ENCODE results near the gene C14orf132.

The C14orf132 gene

DNA sequence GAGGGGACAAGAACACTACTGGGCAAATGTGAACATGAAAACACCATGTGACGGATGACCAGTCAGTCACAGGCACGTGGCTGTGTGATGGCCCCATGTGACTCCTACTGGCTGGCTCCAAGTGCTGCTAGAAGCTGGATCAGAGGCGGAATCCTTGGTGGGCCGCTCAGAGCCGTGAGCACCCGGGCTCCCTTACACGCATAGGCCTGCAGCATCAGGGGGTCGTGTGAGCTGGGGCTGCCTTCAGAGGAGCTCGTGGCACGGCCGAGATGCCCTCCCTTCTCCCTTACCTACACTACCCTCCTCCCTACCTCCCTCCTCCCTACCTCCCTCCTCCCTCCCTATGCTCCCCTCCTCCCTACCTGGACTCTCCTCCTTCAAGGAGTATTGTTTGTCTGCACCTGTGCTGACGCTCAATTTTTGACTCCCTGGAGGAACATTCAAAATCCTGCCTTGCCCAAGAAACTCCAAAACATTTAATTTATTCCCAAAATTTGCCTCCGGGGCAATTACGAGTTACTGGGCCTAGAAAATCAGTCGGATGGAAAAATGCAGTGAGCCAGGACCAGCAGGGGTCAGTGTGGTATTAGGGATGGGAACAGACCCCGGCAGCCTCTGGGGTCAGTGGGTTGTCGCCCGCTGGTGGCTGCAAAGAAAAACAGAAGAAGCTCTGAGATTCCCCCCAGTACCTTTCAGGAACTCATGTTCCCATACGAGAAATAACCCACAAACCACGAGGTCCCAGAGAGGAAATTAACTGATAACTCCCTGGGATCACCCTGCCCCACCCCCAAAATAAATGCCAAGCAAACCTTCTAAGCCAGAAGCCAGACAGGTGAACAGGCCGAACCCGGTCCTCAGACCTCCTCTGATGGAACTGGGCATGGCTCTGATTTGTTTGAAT, 61.3 kb downstream of the C14orf132 start:
- peak; percentile 35 for DNase-seq (ENCODE audit: low read depth)

DNA sequence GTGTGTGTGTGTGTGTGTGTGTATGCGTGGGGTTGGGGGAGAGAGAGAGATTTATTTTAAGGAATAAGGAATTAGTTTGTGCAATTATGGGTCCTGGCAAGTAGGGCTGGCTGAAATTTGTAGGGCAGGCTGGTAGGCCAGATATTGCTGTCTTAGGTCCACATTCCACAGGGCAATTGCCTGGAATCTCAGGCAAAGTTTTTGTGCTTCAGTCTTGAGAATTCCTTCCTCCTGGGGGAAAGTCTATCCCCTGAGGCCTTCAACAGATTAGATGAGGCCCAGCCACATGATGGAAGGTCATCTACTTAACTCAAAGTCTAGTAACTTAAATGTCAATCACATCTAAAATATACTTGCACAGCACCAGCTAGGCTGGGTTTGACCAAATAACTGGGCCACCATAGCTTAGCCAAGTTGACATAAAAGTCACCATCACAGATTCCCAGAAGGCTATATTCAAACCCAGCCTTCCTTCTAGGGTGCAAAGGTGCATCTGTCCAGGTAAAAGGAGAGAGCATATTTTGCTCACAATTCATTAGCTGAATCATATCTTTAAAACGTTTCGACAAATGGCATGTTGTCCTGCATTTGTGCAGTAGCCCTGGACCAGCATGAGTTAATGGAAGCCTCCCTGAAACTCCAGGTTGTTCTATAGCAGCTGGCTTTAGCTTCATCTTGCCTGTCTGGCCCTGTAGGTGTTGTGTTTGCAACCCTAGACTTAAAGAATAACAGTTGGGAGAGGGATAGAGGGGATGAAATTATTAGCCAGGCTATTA, 63.1 kb downstream of the C14orf132 start:
- no peak for DNase-seq (ENCODE audit: low read depth)

DNA sequence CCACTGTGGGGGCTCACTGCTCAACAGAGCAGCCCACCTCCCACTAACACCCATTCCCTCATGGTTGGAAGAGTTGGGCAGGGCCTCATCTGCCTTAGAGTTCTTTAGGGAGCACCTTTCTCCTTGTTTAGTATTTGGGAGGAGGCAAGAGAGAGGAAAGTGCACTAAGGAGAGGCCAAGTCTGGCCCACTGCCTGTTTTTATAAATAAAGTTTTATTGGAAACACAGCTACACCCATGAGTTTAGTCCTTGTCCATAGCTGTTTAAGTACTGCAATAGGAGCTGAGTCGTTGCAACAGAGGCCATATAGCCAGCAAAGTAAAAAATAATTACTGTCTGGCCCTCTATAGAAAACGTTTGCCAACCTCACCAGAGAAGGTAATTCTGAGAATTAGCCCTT, 63.9 kb downstream of the C14orf132 start:
- no peak for DNase-seq (ENCODE audit: low read depth)

DNA sequence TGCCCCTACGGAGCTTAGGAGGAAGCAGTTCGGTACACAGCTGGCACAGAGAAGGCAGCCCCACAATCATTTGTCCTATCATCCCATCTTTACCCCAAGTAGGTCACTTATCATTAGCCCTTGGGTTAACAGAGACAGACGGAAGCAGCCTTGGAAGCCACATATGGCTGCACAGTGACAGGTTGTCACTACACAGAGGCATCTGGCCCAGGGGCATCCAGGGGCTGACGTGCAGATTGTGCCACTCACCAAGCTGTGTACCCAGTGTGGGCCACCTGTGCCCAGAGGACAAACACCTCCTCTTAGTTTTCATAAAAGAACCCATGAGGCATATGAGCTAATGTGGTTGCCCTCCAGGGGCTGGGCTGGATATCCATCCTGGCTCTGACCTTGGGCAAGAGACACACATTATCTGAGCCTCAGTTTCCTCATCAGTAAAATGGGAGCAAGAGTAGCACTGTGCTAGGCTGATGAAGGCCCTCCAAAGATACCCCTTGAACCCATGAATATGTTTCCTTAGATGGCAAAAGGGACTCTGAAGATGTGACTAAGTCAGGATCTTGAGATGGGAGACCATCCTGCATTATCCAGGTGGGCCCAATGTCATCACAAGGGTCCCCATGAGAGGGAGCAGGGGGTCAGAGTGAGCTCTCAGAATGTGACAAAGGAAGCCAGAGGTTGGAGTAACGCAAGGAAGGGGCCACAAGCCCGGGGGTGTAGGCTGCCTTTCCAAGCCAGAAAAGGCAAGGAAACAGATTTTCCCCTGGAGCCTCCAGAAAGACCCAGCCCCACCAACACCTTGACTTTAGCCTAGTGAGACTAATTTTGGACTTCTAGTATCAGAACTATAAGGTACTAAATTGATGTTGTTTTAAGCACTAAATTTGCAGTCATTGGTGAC, 64.6 kb downstream of the C14orf132 start:
- no peak for DNase-seq (ENCODE audit: low read depth)

DNA sequence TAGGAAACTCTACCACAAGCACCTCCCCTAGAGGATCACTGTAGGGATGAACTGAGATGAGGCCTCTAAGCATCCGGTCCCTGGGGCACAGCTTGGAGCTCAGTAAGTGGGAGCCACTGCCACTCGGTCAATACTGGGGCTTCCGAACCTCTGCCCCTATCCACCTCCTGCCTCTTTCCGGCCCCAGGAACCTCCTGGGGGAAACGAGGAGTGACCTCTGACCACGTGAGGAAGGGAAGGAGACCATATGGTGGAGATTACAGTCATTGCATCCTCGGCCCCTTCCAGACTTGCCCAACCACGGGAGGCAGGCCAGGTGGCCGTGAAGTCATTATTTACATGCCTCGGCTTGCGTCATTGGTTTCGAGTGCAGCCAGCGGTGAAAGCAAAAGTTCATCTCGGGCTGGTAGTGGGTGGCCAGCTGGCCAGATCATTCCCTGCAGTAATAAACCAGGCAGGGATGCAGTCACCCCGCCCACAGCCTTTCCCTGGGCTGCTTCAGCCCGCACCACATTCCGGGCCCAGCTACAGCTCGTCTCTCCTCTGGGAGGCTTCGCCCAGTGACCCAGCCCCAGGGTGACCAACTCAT, 65.4 kb downstream of the C14orf132 start:
- DNase-seq (ENCODE audit: low read depth), result no peak

- no peak for DNase-seq (ENCODE audit: low read depth)
Measured at GRCh38 chr14:96105089-96105925, 66.1 kb downstream of the C14orf132 start.

DNA sequence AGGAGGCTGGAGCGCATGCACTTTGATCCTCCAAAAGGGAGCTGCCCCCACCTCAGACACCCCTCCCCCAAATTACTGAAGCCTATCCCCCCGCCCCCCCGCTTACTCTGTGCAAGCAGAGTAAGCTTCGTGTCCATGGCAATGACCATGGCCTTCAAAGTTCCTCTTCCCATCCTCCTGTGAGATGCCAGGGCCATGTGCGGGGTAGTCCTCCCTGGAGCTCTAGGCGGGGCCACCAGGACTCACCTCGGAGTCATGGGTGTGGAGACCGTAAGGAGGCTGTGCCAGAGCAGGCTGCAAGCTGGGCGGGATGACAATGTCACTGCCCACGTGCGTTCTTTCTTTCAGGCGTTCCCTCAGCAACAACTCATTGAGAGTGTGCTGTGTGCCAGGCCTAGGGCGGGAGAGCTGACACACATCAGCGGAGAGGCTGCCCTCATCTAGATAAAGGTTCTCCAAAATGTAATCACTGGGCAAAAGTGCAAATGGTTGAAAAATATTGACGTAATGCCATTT, 66.8 kb downstream of the C14orf132 start:
- no peak for DNase-seq (ENCODE audit: low read depth)

GRCh38 chr14:96106891-96107290, 67.7 kb downstream of the C14orf132 start:
- DNase-seq (ENCODE audit: low read depth), result no peak

- no peak for DNase-seq (ENCODE audit: low read depth)
Measured at GRCh38 chr14:96108061-96108795, 69.1 kb downstream of the C14orf132 start.

- no peak for DNase-seq (ENCODE audit: low read depth)
Measured at GRCh38 chr14:96108911-96109310, 69.7 kb downstream of the C14orf132 start.

- no peak for DNase-seq (ENCODE audit: low read depth)
Measured at GRCh38 chr14:96109596-96110355, 70.6 kb downstream of the C14orf132 start.

- DNase-seq (ENCODE audit: low read depth), result no peak
Measured at GRCh38 chr14:96112032-96112431, 72.9 kb downstream of the C14orf132 start.

GRCh38 chr14:96114002-96114401, 74.8 kb downstream of the C14orf132 start:
- DNase-seq (ENCODE audit: low read depth), result no peak

- no peak for DNase-seq (ENCODE audit: low read depth)
Measured at GRCh38 chr14:96117101-96117897, 78.1 kb downstream of the C14orf132 start.

GRCh38 chr14:96117960-96118359, 78.8 kb downstream of the C14orf132 start:
- no peak for DNase-seq (ENCODE audit: low read depth)

GRCh38 chr14:96118391-96118790, 79.2 kb downstream of the C14orf132 start:
- no peak for DNase-seq (ENCODE audit: low read depth)

- DNase-seq (ENCODE audit: low read depth), result no peak
Measured at GRCh38 chr14:96119947-96120346, 80.8 kb downstream of the C14orf132 start.

DNA sequence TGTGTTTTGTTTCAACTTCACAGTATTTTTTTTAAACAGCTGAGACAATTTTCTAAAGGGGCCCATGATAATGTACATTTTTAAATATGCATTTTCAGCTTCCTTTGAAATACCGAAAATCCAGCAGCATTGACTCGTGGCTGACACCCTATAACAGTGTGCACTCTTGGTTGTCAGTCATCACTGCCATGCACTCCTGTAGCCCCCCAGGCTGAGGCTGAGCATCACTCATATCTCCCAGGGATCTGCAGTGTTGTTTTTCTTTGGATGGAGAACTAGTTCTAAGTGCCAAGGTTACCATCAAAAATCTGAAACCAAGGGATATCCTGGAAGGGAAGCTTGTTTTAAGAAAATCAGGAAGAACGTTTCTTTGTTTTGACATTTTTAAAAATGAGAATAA, 81.2 kb downstream of the C14orf132 start:
- no peak for DNase-seq (ENCODE audit: low read depth)
